ENCODE results near the gene ADK.

Gene ADK

GRCh38 chr10:74683621-74684364 is 532.8 kb downstream of the ADK start:
- no peak for DNase-seq

GRCh38 chr10:74684462-74684861 is 533.4 kb downstream of the ADK start:
- DNase-seq: no peak

GRCh38 chr10:74685564-74685963 is 534.5 kb downstream of the ADK start:
- no peak for DNase-seq

GRCh38 chr10:74690393-74690792 is 539.4 kb downstream of the ADK start:
- DNase-seq: no peak

GRCh38 chr10:74691164-74691563 is 540.1 kb downstream of the ADK start:
- no peak for DNase-seq

GRCh38 chr10:74704629-74705357 is 553.8 kb downstream of the ADK start:
- no peak for DNase-seq

GRCh38 chr10:74705358-74705980 is 554.4 kb downstream of the ADK start:
- no peak for DNase-seq

- DNase-seq: no peak
Observed at GRCh38 chr10:74706966-74707365, 555.9 kb downstream of the ADK start.

- no peak for DNase-seq
Observed at GRCh38 chr10:74708246-74708645, 557.2 kb downstream of the ADK start.

- no peak for DNase-seq
Observed at GRCh38 chr10:74718208-74718607, 567.2 kb downstream of the ADK start.

GRCh38 chr10:74728225-74728624 is 577.2 kb downstream of the ADK start:
- no peak for DNase-seq

- no peak for DNase-seq
Observed at GRCh38 chr10:74730246-74730645, 579.2 kb downstream of the ADK start.

- no peak for DNase-seq
Observed at GRCh38 chr10:74733612-74734011, 582.6 kb downstream of the ADK start.

GRCh38 chr10:74736029-74736428 is 585.0 kb downstream of the ADK start:
- DNase-seq: no peak

- DNase-seq: no peak
Observed at GRCh38 chr10:74738052-74738451, 587.0 kb downstream of the ADK start.

GRCh38 chr10:74738542-74738941 is 587.5 kb downstream of the ADK start:
- no peak for DNase-seq

- DNase-seq: no peak
Observed at GRCh38 chr10:74738985-74739567, 588.1 kb downstream of the ADK start.

GRCh38 chr10:74743401-74743800 is 592.4 kb downstream of the ADK start:
- no peak for DNase-seq

GRCh38 chr10:74745449-74745848 is 594.4 kb downstream of the ADK start:
- no peak for DNase-seq

- no peak for DNase-seq
Observed at GRCh38 chr10:74746813-74747212, 595.8 kb downstream of the ADK start.

- no peak for DNase-seq
Observed at GRCh38 chr10:74748468-74749031, 597.5 kb downstream of the ADK start.

- no peak for DNase-seq
Observed at GRCh38 chr10:74750848-74751274, 599.8 kb downstream of the ADK start.

- no peak for DNase-seq
Observed at GRCh38 chr10:74752371-74753040, 601.5 kb downstream of the ADK start.

All from NCI-H226 (cell line).